Stimulated activated CD4-positive, alpha-beta T cell treated with anti-CD3 and anti-CD28 coated beads, Interleukin-2, amount 100 ng/mL, for 48 hours (primary cell): ENCODE data around the gene PXMP2.
"Not testable (repeated sequence)": the region's sequence is repeated elsewhere in the genome, so short reads cannot be mapped to it uniquely, and the experiment has no call there.

Experiments used
- DNase-seq, 2 donors: peaks; one replicate each; pipeline ENCODE4 v3.0.0-alpha.2; 2020

Gene PXMP2

DNA sequence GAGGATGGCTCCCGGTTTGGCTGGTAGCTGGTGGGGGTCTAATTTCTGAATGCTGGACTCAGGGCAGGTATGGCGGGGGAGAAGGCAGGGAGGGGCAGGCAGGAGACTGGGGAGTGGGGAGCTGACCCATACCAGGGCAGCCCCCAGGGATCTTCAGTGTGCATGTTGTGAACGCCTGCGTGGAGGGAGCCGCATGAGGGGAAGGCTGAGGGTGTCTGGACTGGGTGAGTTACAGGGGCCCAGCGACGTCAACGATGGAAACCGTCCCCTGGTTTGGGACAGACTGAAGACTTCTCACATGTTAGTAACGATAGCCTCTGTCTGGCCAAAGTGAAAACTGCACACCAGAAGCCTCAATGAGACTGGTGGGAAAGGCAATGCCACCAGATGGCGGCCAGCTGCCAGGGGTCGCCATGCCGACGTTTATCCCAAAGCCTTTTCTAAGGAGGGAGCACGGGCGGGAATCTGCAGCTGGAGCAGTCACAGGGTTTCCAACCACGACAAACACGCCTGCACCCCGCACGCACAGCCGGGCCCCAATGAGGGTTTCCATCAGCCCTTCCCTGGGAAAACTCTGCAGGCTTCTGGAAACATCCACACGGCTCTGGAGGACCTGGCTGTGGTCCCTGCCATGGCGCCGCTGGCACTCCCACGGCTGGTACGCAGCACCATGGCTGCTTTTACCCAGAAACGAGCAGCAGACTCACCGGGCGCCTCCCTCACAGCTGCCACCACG is 37.3 kb downstream of the PXMP2 start:
- DNase-seq, result no peak

DNA sequence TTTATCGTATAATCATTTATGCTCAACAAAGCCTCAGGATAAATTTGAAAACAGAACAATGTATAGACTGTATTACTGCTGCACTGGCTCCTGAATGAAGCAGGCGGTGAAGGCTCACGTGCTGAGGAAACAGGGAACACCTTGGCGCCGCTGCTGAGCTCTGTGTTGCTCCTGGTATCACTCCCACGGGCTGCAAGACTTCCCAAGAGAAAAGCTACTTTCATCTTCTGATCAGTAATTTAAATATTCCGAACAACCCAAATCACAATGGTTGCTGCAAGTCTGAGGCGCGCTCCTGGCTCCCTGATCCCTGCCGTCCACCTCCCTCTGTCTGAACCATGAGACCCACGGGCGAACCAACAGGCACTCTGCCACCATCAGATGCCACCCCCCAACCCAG is 39.0 kb downstream of the PXMP2 start:
- DNase-seq, result no peak

DNA sequence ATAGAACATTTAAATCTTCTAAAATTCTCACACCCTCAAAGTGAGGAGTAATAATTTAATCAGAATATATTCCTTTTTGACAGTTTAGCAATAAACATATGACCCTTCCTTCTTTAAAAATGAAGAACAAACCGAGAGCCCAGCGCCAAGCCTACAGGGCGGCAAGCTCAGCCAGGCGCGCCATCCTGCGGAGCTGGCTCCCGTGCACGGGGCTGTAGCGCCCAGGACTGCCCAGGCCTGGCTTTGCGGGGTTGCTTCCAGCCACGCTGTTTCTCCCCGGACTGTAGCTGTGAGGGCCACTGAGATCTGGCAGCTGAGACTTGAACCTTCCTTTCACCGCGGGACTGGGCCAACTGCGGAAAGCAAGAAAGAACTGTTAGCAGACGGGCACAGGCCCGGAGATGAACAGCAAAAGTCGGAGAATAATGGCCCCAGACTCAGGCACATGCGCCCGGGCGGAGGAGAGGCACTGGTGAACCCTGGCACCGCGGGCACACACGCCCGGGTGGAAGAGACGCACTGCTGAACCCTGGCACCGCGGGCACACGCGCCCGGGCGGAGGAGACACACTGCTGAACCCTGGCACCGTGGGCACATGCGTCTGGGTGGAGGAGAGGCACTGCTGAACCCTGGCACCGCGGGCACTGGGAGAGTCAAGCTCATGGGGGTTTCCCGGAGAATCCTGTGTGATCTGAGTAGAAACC is 39.9 kb downstream of the PXMP2 start:
- DNase-seq, result no peak

DNA sequence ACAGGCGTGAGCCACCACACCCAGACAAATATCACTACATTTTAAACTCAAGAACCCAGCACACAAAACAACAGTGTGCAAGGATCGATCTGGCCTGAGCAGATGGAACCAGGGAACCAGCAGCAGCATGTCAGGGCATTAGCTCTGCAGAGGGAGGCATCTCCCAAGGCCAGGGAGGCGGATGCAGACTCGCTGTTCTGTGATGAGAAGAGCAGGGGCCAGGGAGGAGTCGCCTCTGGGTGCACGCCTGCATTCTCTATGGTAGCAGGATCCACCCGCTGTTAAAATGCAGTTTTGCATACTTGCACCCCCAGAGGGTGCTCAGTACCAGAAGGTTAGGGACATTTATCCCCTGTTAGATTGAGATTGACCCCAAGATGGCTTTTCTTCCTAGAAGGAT is 41.1 kb downstream of the PXMP2 start:
- no peak for DNase-seq

DNA sequence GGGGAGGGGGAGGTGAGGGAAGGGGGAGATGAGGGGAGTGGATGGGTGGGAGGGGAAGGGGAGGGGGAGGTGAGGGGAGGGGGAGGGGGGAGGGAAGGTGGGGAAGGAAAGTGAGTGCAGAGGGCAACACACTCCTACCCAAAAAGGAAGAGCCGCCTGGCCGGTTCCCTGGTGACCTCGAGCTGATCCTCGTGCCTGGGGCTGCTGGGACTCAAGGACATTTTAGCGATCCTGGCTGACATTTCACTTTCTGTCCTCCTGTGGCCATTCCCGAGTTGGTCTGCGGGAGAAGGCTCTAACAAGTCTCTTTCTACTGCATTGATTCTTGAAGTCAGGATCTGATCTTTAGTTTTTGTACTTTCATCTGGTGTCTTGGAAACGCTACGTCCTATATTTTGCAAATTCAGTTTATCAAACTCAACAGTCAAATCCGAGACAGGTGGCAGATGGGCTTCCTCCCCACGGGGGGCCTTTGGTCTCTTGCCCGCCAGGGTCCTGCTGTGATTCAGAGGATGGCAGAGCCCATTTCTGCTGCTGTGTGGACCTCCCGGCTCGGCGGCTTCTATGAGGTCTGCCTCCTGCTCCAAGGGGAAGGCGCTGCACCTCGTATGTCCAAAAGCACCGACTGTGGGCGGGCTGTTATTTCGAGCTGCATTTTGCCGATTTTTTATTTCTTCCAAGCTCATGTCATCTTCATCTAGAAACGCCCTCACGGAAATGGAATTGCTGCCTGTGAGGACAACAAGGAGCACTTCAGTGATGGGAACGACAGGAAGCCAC is 42.3 kb downstream of the PXMP2 start:
- DNase-seq, result no peak

DNA sequence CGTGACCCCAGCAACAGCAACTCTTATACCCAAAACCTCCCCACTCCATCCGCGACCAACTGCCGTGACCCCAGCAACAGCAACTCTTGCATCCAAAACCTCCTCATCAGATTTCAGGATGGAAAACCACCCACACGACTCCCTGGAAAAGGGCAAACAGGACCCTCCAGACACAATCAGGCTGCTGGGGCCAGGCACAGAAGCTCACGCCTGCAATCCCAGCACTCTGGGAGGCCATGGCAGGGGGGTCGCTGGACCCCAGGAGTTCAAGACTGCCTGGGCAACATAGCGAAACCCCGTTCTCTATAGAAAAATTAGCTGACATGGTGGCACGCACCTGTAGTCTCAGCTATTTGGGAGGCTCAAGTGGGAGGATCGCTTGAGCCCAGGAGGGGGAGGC is 43.0 kb downstream of the PXMP2 start:
- no peak for DNase-seq

DNA sequence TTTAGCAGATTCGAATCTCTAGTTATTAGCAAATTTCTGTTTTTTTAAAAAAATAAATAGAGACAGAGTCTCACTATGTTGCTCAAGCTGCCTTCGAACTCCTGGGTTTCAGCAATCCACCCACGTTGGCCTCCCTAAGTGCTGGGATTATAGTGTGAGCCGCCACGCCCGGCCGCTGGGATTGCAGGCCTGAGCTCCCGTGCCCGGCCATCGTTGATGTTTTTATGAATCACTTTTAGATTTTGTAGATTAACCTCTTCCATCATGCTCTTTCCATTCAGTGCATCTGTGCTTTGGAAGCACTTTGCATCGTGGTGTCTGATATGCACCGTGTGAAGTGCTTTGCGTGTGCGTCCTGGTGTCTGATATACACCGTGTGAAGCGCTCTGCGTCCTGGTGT is 44.2 kb downstream of the PXMP2 start:
- no peak for DNase-seq

DNA sequence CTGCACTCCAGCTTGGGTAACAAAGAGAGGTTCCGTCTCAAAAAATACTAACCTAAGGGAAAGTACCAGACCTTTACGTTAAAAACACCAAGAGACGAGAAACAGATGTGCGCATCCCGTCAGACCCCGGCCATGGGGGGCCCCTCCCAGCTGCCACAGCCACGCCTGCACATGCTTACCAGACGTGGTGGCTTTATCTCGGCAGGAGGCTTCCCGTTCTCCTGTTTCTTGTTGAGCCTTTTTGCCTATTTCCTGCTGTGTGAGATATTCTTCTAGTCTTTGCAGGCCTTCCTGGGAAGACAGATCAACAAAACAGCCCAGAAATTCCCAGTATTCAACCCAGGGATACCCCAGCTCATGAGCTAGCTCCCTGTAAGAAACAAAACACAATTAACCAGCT is 46.8 kb downstream of the PXMP2 start:
- no peak for DNase-seq

DNA sequence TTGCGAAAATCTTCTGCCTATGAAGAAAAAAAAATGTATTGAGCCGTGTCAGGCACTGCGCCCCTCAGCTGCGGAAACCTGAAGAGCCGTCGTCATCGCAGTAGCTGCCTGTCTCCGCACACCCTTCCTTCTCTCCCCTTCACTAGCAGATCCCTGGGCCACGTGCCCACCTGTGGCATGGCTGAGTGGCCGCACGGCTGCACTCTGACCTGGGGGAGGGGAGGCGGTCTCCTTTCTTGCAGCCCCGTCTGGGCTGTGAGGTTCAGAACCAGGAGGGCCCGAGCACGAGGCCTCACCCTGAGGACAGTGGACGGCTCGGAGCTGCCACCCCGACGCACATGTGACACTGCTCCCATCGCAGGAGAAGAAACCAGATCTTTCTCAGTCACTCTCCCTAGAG is 48.1 kb downstream of the PXMP2 start:
- no peak for DNase-seq

DNA sequence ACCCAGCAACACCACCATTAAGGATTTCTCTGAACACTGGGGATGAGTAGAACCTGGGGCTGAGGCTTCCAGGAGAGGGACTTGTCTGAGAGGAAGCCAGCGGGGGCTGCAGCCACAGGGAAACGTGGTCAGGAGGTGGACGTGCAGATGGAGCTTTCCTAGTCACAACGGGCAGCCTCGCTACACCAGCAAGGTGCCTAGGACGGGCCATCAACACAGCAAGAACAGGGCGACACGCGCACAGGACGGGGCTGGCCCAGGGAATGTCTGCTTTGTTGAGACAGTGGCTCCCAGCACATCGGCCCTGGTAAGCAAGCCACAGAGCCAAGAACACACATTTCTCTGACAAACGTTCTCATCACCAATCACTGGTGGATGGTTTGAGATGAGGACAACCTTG is 49.0 kb downstream of the PXMP2 start:
- DNase-seq, result no peak

DNA sequence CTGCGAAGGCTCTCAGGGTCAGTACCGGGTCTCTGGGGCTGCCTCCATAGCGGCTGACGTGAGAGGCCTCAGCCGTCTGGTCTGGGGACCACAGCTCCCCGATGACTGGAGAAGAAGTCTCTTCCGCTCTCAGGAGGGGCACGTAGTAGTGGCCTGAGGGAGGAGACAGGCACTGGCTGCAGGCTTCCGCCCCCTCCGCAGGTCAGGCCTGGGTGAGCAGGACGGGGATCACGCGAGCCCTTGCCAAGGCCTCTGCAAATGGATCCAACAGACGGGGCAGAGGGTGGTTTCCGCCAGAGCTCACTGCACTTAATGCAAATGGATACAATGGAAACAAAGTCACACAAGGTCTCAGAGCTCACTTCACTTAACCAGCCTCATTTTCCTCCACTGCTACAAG is 49.5 kb downstream of the PXMP2 start:
- DNase-seq, result no peak

DNA sequence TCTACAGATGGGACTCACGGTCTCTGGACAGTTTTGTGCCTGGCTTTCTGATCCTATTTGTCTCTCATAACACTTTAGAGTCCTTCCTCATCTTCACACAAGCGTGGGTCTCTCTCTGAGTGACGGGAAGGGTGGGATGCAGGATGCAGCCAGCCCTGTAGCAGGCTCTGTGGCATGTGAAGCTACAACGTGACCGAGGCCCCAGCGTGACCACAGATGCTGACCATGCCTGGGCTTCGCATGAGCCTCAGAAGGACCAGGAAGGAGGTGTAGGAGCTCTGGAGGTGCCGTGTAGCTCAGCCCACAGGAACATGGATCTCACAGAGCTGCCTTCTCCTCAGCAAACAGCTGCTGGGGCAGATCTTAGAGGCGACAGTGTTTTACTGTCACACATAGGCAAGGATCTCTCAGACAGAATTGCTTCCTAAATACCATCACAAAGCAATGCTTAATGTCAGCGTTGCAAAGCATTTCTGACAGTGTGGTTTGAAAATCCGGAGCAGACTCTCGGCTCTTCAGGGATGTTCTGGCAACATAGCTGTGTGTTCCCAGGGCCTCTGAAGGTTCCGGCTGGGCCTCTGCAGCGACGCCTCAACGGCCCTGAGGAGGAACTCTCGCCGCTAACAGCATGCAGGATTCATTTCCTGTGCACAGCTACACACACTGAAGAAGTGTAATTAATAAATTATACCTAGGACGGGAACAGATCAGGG is 52.4 kb downstream of the PXMP2 start:
- no peak for DNase-seq

DNA sequence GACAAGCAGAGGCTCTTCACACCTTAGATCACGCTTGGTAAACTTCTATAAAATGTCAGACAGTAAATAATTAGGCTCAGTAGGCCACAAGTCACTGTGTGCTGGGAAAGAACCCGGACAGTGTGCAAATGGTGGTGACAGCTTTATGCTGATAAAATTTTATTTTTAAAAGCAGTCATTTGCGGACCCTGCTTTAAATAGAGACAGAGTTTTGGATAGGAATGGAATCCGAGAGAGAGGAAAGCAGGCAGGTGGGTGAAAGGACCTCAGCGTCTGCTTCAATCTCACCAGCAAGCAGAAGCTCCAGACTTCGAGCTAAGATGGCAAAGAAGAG is 52.9 kb downstream of the PXMP2 start:
- DNase-seq, result no peak

DNA sequence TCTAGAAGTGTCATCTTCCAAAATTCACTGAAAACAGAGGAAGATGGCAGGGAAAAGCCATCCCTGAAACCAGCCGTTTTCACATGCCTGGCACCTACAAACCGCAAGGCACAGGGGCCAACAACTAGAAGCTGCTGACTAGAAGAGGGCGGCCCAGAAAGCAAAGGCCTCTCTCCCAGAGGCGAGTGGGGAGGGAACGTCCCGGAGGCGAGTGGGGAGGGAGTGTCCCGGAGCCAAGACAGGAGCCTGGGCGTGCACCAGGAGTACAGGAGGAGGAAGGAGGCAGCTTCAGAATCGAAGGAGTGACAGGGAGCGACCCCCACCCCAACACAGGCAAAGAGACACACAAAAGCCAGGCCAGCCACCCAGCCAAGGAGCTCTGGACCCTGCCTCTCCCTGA is 53.3 kb downstream of the PXMP2 start:
- DNase-seq, result no peak

DNA sequence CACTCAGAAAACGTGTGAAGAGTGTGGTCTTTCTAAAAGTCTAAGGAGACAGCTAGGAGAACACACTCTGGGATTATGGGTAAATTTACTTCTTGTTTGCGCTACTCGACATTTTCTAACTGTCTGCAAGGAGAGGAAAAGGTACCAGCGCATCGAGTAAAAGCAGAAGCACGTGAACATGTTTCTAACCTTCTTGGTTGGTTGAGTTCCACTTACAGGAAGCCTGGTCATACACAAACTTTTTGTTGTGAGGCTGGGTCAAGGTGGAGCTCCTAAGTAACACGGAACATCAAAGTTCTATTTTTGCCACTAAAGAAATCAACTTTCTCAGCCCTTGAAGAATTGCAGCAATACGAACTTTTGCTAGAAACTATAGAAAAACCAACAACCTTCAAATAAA is 54.2 kb downstream of the PXMP2 start:
- no peak for DNase-seq

DNA sequence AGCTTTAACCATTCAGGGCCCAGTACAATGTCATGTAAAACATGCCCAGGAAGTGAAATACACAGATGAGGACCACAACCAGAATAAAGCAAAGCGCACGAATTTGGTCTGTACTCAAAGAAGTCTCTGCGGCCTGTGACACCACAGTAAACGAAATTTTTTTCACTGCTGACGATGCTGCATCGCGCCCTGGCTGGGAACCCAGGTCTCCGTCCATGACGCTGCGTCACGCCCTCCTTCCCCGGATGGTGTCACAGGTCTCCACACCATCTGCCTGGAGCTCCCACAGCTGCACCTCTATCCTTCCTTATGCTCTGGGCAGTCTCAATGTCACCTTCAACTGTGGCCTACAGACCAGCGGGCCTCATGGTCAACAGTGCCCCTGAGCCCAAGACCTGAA is 56.4 kb downstream of the PXMP2 start:
- no peak for DNase-seq

DNA sequence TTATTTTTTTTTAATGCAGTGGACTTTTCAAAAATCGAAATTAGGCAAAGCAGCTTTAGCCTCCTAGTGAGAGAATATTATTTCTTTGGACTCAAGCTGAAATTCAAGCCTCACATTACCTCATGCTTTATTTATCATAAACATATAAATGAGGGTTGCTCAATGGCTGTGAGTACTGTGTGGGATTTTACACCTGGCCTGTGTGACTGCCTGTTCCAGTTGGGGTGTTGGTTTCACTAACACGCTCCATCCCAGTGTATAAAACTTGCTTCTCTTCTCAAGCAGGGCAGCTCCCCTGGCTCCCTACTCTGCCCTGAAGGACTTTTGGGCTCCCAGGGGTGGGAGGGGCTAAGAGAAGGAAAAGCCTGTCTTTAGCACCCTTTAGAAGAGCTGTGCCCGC is 59.2 kb downstream of the PXMP2 start:
- no peak for DNase-seq

DNA sequence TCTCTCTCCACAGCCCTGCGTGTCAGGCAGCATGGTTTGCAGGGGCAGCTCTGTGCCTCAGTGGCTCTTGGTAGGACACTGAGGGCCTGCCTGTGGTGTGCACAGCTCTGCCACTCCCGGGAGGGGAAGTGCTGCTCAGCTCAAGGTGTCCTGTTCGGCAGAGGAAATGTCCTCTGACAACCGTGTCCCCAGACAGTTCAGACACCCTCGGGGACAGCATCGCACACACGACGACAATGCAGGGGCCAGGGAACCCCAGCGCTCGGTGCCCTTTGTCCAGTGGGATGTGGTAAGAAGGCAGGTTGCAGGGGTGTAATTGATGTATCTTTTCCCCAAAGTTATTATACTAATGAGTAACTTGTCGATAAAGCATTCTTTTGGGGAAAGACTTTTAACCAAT is 60.0 kb downstream of the PXMP2 start:
- no peak for DNase-seq

DNA sequence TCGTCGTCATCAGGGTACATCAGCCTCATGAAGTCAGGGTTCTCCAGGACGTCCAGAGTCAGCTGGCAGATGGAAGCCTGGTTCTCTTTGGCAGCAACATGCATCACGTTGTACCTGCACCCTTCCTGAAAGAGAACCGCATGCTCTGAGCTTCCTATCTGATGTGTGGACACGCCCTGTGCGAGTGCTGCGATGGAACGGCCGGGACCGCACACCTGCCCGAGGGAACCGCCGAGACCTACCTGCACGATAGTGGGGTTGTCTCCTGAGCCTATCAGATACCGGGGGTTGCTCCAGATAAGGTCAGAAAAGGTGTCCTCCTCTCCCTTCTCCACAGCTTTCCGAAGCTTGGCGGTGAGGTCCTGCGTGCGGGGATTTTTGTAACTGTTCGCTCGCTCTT is 60.5 kb downstream of the PXMP2 start:
- DNase-seq, result no peak

DNA sequence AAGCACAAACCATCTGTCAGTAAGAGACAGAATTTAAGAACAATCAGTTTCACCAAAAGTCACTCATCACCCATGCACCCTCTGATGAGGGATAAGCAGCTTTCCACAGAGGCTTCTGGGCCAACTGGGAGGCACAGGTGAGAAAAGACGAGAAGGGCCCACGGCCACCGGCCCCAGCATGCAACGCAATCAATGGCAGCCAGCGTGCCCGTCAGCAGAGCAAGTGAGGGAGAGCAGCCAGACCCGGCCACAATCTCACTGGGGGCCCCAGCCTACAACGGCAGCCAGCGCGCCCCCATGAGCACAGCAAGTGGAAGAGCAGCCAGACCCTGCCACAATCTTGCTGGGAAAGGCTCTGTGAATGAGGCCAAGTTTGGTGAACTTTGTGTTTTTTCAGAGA is 60.9 kb downstream of the PXMP2 start:
- DNase-seq, result no peak

DNA sequence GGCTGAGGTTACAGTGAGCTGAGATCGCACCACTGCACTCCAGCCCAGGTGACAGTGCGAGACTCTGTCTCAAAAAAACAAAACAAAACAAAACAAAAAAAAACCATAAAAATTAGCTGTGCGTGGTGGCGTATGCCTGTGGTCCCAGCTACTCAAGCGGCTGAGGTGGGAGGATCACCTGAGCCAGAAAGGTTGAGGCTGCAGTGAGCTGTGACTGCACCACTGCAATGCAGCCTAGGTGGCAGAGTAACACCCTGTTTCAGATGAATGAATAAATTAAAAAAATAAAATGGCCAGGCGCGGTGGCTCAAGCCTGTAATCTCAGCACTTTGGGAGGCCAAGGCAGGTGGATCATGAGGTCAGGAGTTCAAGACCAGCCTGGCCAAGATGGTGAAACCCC is 66.3 kb downstream of the PXMP2 start:
- DNase-seq, result not testable (repeated sequence)

DNA sequence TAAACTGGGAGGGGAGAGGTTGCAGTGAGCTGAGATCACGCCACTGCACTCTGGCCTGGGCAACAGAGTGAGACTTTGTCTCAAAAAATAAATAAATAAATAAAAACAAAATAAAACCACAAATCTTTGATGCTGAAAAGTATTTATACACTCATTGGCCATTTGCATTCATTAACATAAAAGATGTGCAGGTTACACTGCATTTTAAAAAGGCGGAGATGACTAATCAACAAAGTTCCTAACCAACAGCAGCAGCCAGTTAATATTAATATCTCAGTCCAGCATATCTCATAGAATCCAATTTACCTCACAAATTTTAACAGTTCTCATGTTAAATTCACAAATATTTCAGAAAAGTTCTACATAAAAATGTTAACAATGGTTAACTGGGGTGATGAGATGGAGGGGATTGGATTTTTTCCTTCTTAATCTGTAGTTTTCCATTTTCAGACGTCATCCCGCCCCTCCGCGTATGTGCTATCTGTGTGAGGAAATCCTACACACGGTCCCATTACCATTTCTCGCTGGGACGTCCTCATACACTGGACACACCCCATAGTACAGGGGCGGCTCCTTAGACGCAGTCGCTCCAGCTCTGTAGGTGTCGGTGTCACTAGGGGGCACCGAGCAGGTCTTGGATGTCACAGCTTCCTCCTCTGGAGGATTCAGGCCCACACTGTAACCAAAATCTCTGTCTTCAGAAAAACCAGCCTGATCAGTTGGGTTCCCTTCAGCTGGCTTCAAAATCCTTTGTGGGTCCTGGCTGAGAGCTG is 67.0 kb downstream of the PXMP2 start:
- DNase-seq, result no peak
